WTC11 (cell line): ENCODE results near the gene CENPE. TPM values are rescaled to one million over a fixed set of nuclear protein-coding genes. Genes with fewer than 3 reads are reported as not detected.

Experiments
- ATAC-seq: fragments of 200-7000 bp; cut with Tn5 transposase; 2 replicates; pipeline ENCODE4 v1.10.0; 2021; ENCODE audit warnings: mild to moderate bottlenecking, moderate library complexity
- CTCF ChIA-PET: fragments of 300-600 bp; sonication (Branson Sonifier 250); formaldehyde crosslinking; loops from one replicate; lab custom pipeline; 2021; ENCODE audit warnings: antibody characterized with exemption; lab: Charles Lee
- POLR2A ChIA-PET: fragments of 350-600 bp; sonication (Branson Sonifier 250); formaldehyde crosslinking; loops from one replicate; lab custom pipeline; 2021; ENCODE audit warnings: antibody characterized with exemption; lab: Charles Lee
- DNase-seq: peaks from one replicate; pipeline ENCODE4 v3.0.0; 2021; ENCODE audit warnings: low spot score
- H3K27ac Mint-ChIP-seq: 2 replicates; pipeline ENCODE4 v1.8.0; 2021; ENCODE audit warnings: mixed read lengths
- H3K27me3 Mint-ChIP-seq: 2 replicates; pipeline ENCODE4 v1.8.0; 2021; ENCODE audit warnings: low read depth, mild to moderate bottlenecking, moderate library complexity, mixed read lengths
- H3K36me3 Mint-ChIP-seq: 2 replicates; pipeline ENCODE4 v1.8.0; 2021; ENCODE audit warnings: mixed read lengths
- H3K4me1 Mint-ChIP-seq: 2 replicates; pipeline ENCODE4 v1.8.0; 2022; ENCODE audit warnings: mixed read lengths
- H3K4me3 Mint-ChIP-seq: 2 replicates; pipeline ENCODE4 v1.8.0; 2021; ENCODE audit warnings: mild to moderate bottlenecking, moderate library complexity, mixed read lengths
- H3K9me3 Mint-ChIP-seq: 2 replicates; pipeline ENCODE4 v1.8.0; 2021; ENCODE audit warnings: mixed read lengths
- ATF2 ChIP-seq: sonication (generic); formaldehyde crosslinking; IDR thresholded peaks from 2 replicates; pipeline ENCODE4 v1.8.1; 2022; ENCODE audit warnings: low read depth, missing genetic modification reagents, borderline replicate concordance
- ATF3 ChIP-seq: sonication (generic); formaldehyde crosslinking; conservative IDR thresholded peaks from 2 replicates; pipeline ENCODE4 v1.8.1; 2022; ENCODE audit warnings: mild to moderate bottlenecking, missing genetic modification reagents
- CBFB ChIP-seq: sonication (generic); formaldehyde crosslinking; IDR thresholded peaks from 2 replicates; pipeline ENCODE4 v1.8.1; 2022; ENCODE audit warnings: mild to moderate bottlenecking, low read depth, missing genetic modification reagents
- E2F5 ChIP-seq: sonication (generic); formaldehyde crosslinking; IDR thresholded peaks from 2 replicates; pipeline ENCODE4 v1.8.1; 2022; ENCODE audit warnings: mild to moderate bottlenecking, moderate library complexity, missing genetic modification reagents
- EMX1 ChIP-seq: fragments of 250-450 bp; sonication (Bioruptor Pico); IDR thresholded peaks from 2 replicates; pipeline ENCODE4 v1.8.0; 2021; ENCODE audit warnings: mild to moderate bottlenecking
- FOXK1 ChIP-seq: sonication (generic); formaldehyde crosslinking; IDR thresholded peaks from 2 replicates; pipeline ENCODE4 v1.8.0; 2022; ENCODE audit warnings: mild to moderate bottlenecking, moderate library complexity, missing genetic modification reagents
- GTF2I ChIP-seq: fragments of 250-450 bp; sonication (Bioruptor Pico); conservative IDR thresholded peaks from 2 replicates; pipeline ENCODE4 v1.4.0; 2021; ENCODE audit warnings: mild to moderate bottlenecking
- IRF1 ChIP-seq: sonication (generic); formaldehyde crosslinking; IDR thresholded peaks from 2 replicates; pipeline ENCODE4 v1.8.0; 2023; ENCODE audit warnings: missing genetic modification reagents
- JUN ChIP-seq: sonication (generic); formaldehyde crosslinking; IDR thresholded peaks from 2 replicates; pipeline ENCODE4 v1.8.0; 2023; ENCODE audit warnings: mild to moderate bottlenecking, missing genetic modification reagents
- MAX ChIP-seq: sonication (generic); formaldehyde crosslinking; IDR thresholded peaks from 2 replicates; pipeline ENCODE4 v1.8.0; 2022; ENCODE audit warnings: mild to moderate bottlenecking, missing genetic modification reagents
- NR3C1 ChIP-seq: sonication (generic); formaldehyde crosslinking; conservative IDR thresholded peaks from 2 replicates; pipeline ENCODE4 v1.8.1; 2023; ENCODE audit warnings: low read depth, mild to moderate bottlenecking, missing genetic modification reagents
- SMAD4 ChIP-seq: sonication (generic); formaldehyde crosslinking; IDR thresholded peaks from 2 replicates; pipeline ENCODE4 v1.8.0; 2022; ENCODE audit warnings: mild to moderate bottlenecking, missing genetic modification reagents
- TCF7 ChIP-seq: sonication (generic); formaldehyde crosslinking; IDR thresholded peaks from 2 replicates; pipeline ENCODE4 v1.8.0; 2022; ENCODE audit warnings: mild to moderate bottlenecking, low read depth, missing genetic modification reagents, moderate library complexity
- TP53 ChIP-seq: sonication (generic); formaldehyde crosslinking; IDR thresholded peaks from 2 replicates; pipeline ENCODE4 v1.8.1; 2023; ENCODE audit warnings: mild to moderate bottlenecking, missing genetic modification reagents
- ZBTB21 ChIP-seq: sonication (generic); formaldehyde crosslinking; IDR thresholded peaks from 2 replicates; pipeline ENCODE4 v1.8.1; 2023; ENCODE audit warnings: mild to moderate bottlenecking, missing genetic modification reagents, borderline replicate concordance
- ZMAT4 ChIP-seq: fragments of 250-450 bp; sonication (Bioruptor Pico); IDR thresholded peaks from 2 replicates; pipeline ENCODE4 v1.9.0; 2021; ENCODE audit warnings: mild to moderate bottlenecking
- ZNF219 ChIP-seq: sonication (generic); formaldehyde crosslinking; IDR thresholded peaks from 2 replicates; pipeline ENCODE4 v1.8.0; 2023; ENCODE audit warnings: missing genetic modification reagents, mild to moderate bottlenecking, borderline replicate concordance
- ZNF281 ChIP-seq: sonication (generic); formaldehyde crosslinking; IDR thresholded peaks from 2 replicates; pipeline ENCODE4 v1.8.0; 2023; ENCODE audit warnings: mild to moderate bottlenecking, missing genetic modification reagents
- ZNF317 ChIP-seq: sonication (generic); formaldehyde crosslinking; IDR thresholded peaks from 2 replicates; pipeline ENCODE4 v1.8.1; 2023; ENCODE audit warnings: low read depth, mild to moderate bottlenecking, moderate library complexity, missing genetic modification reagents, borderline replicate concordance
- total RNA-seq: library from RNA; stranded (reverse); gene quantifications from 3 replicates; pipeline ENCODE4 v1.2.3, GENCODE V29; 2021
- TF ChIP-seq, protein P1 (sequence below): sonication (generic); formaldehyde crosslinking; IDR thresholded peaks from 2 replicates; pipeline ENCODE4 v1.8.1; 2023; ENCODE audit warnings: mild to moderate bottlenecking, missing genetic modification reagents, moderate library complexity
- TF ChIP-seq, protein P2 (sequence below): sonication (generic); formaldehyde crosslinking; IDR thresholded peaks from 2 replicates; pipeline ENCODE4 v1.8.0; 2022; ENCODE audit warnings: mild to moderate bottlenecking, missing genetic modification reagents
- TF ChIP-seq, protein P3 (sequence below): sonication (generic); formaldehyde crosslinking; IDR thresholded peaks from 2 replicates; pipeline ENCODE4 v1.8.1; 2023; ENCODE audit warnings: mild to moderate bottlenecking, moderate library complexity, missing genetic modification reagents
- TF ChIP-seq, protein P4 (sequence below): fragments of 200-600 bp; IDR thresholded peaks from 2 replicates; pipeline ENCODE4 v1.8.0; 2022; ENCODE audit warnings: antibody characterized with exemption

CENPE gene
- total RNA-seq, 1 experiment from 2014 or later: 46.6 TPM

DNA sequence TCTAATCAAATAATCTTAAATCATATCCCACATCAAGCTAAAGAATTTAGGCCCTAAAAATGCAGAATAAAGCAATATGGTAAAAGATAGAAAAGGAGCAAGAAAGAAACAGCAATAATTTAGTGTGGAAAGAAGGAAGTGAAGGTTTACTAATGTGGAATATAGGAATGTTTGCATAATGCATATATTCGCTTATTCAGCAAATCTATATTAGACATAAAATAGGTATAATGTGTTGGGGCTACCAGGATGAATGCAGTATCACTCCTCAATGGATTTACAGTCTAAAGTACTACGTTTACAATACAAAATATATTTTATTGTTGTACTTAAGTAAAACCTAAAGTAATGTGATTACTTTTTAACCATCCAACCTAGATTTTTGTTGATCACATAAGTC lies 4.7 kb downstream of the CENPE start:
- H3K4me3 Mint-ChIP-seq: no peak overlapping the region
- no peaks in the 10 kb centered on the region for H3K27me3 Mint-ChIP-seq
- DNase-seq: no peak
- H3K4me1 Mint-ChIP-seq: peaks cover 9% of the 10 kb centered on the region
- ChIA-PET POLR2A (interaction anchor here (0.6 kb wide), 1 partner anchor 629 kb away, joined by 3 read pairs; no protein-coding TSS in a partner anchor), CTCF (no interaction called here)
- H3K9me3 Mint-ChIP-seq: peaks cover 7% of the 10 kb centered on the region; the same call in 1 of the 2 replicates
- ATAC-seq: no peak
- TF ChIP-seq E2F5: no peak
- no peak for TF ChIP-seq ZBTB21 (CRISPR knock-in tag)
- no peak for TF ChIP-seq GTF2I (CRISPR knock-in tag)
- no peak for TF ChIP-seq NR3C1
- no peak for TF ChIP-seq ATF2
- TF ChIP-seq CBFB (CRISPR knock-in tag): no peak
- TF ChIP-seq IRF1 (CRISPR knock-in tag): no peak
- no peak for TF ChIP-seq ZNF281 (CRISPR knock-in tag)
- TF ChIP-seq, protein P1, sequence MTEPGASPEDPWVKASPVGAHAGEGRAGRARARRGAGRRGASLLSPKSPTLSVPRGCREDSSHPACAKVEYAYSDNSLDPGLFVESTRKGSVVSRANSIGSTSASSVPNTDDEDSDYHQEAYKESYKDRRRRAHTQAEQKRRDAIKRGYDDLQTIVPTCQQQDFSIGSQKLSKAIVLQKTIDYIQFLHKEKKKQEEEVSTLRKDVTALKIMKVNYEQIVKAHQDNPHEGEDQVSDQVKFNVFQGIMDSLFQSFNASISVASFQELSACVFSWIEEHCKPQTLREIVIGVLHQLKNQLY (CRISPR knock-in tag): no peak
- TF ChIP-seq TP53: no peak
- TF ChIP-seq MAX: no peak
- no peak overlapping the region for H3K27ac Mint-ChIP-seq
- peaks cover 73% of the 10 kb centered on the region for H3K36me3 Mint-ChIP-seq

GRCh38 chr4:103171006-103171405 lies 27.1 kb downstream of the CENPE start:
- CTCF ChIA-PET: no interaction called here
- no peaks in the 10 kb centered on the region for H3K4me1 Mint-ChIP-seq
- TF ChIP-seq FOXK1 (CRISPR knock-in tag) (no peak), ZNF219 (CRISPR knock-in tag) (no peak), EMX1 (CRISPR knock-in tag) (no peak), ATF3 (CRISPR knock-in tag) (no peak), TCF7 (CRISPR knock-in tag) (no peak), JUN (no peak), SMAD4 (CRISPR knock-in tag) (no peak), ZBTB21 (CRISPR knock-in tag) (no peak), ZMAT4 (CRISPR knock-in tag) (no peak), ZNF317 (CRISPR knock-in tag) (no peak)
- TF ChIP-seq, protein P2, sequence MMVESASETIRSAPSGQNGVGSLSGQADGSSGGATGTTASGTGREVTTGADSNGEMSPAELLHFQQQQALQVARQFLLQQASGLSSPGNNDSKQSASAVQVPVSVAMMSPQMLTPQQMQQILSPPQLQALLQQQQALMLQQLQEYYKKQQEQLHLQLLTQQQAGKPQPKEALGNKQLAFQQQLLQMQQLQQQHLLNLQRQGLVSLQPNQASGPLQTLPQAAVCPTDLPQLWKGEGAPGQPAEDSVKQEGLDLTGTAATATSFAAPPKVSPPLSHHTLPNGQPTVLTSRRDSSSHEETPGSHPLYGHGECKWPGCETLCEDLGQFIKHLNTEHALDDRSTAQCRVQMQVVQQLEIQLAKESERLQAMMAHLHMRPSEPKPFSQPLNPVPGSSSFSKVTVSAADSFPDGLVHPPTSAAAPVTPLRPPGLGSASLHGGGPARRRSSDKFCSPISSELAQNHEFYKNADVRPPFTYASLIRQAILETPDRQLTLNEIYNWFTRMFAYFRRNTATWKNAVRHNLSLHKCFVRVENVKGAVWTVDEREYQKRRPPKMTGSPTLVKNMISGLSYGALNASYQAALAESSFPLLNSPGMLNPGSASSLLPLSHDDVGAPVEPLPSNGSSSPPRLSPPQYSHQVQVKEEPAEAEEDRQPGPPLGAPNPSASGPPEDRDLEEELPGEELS (CRISPR knock-in tag): no peak
- TF ChIP-seq, protein P3, sequence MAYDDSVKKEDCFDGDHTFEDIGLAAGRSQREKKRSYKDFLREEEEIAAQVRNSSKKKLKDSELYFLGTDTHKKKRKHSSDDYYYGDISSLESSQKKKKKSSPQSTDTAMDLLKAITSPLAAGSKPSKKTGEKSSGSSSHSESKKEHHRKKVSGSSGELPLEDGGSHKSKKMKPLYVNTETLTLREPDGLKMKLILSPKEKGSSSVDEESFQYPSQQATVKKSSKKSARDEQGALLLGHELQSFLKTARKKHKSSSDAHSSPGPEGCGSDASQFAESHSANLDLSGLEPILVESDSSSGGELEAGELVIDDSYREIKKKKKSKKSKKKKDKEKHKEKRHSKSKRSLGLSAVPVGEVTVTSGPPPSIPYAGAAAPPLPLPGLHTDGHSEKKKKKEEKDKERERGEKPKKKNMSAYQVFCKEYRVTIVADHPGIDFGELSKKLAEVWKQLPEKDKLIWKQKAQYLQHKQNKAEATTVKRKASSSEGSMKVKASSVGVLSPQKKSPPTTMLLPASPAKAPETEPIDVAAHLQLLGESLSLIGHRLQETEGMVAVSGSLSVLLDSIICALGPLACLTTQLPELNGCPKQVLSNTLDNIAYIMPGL (CRISPR knock-in tag): no peak
- TF ChIP-seq, protein P4, sequence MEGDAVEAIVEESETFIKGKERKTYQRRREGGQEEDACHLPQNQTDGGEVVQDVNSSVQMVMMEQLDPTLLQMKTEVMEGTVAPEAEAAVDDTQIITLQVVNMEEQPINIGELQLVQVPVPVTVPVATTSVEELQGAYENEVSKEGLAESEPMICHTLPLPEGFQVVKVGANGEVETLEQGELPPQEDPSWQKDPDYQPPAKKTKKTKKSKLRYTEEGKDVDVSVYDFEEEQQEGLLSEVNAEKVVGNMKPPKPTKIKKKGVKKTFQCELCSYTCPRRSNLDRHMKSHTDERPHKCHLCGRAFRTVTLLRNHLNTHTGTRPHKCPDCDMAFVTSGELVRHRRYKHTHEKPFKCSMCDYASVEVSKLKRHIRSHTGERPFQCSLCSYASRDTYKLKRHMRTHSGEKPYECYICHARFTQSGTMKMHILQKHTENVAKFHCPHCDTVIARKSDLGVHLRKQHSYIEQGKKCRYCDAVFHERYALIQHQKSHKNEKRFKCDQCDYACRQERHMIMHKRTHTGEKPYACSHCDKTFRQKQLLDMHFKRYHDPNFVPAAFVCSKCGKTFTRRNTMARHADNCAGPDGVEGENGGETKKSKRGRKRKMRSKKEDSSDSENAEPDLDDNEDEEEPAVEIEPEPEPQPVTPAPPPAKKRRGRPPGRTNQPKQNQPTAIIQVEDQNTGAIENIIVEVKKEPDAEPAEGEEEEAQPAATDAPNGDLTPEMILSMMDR: no peak

More at GRCh38 chr4:103171006-103171405, 27.1 kb downstream of the CENPE start:
- Mint-ChIP-seq H3K27me3 (no peaks in the 10 kb centered on the region), H3K36me3 (peaks cover 61% of the 10 kb centered on the region), H3K27ac (no peak overlapping the region), H3K4me3 (no peak overlapping the region), H3K9me3 (peaks cover 11% of the 10 kb centered on the region)
- ATAC-seq (no peak), DNase-seq (no peak)
- POLR2A ChIA-PET: no interaction called here
